Testis (tissue), 3 donors: ENCODE data around the gene TMEM184B. TPM values are rescaled to one million over a fixed set of nuclear protein-coding genes. Genes with fewer than 3 reads are reported as not detected.

Source experiments
- DNase-seq: peaks from one replicate; pipeline ENCODE4 v3.0.0-alpha.2; 2019
- H3K27ac ChIP-seq, 2 donors: fragments of 200-600 bp; sonication (generic); one replicate each; pipeline ENCODE4 v1.5.1; 2019
- H3K27me3 ChIP-seq: fragments of 200-600 bp; sonication (generic); one replicate; pipeline ENCODE4 v1.5.1; 2019
- H3K36me3 ChIP-seq: fragments of 200-600 bp; sonication (generic); one replicate; pipeline ENCODE4 v1.5.1; 2017; ENCODE audit warnings: low read depth; ENCODE audit errors: missing control alignments
- H3K4me1 ChIP-seq: fragments of 200-600 bp; sonication (generic); one replicate; pipeline ENCODE4 v1.5.1; 2019
- H3K4me3 ChIP-seq, 2 donors: fragments of 200-600 bp; sonication (generic); one replicate each; pipeline ENCODE4 v1.5.1; 2017 to 2019
- H3K9me3 ChIP-seq: fragments of 200-600 bp; sonication (generic); one replicate; pipeline ENCODE4 v1.5.1; 2017
- POLR2A ChIP-seq: fragments of 450-650 bp; IDR thresholded peaks from one replicate; pipeline ENCODE4 v1.6.1; 2017; ENCODE audit warnings: antibody characterized with exemption, mild to moderate bottlenecking, moderate library complexity
- WGBS, 2 donors: methylation state at CpG; one replicate each; pipeline ENCODE4 v1.1.5; 2018; 5-methylcytosine and 5-hydroxymethylcytosine counted together
- intact Hi-C: fragments of 100-400 bp; cut with DNase I; formaldehyde crosslinking; loops from one replicate; pipeline ENCODE4 v1.15.1; 2023; ENCODE audit warnings: low total_unique reads
- polyA plus RNA-seq: library from polyadenylated mRNA; stranded (reverse); fragments of 350-450 nt; fragmentation: Illumina TruSeq; extraction: RNeasy Lipid Tissue Mini Kit (QIAGEN cat#74804); gene quantifications from one replicate; pipeline ENCODE4 v1.2.3, GENCODE V29; 2014; ENCODE audit warnings: low read depth, low replicate concordance; ENCODE audit not compliant: insufficient read depth
- total RNA-seq, 2 donors: library from RNA; depleted of rRNA; stranded (reverse); fragments of >200 nt; gene quantifications; one replicate each; pipeline ENCODE4 v1.2.3, GENCODE V29; 2016
- TF ChIP-seq, protein P1 (sequence below), 3 experiments: fragments of 450-650 bp in 2 of 3; fragments of 200-600 bp in 1 of 3; sonication (generic) in 1 of 3; IDR thresholded peaks; one replicate each; pipeline ENCODE4 v1.5.1; 2016 to 2019; ENCODE audit warnings: antibody characterized with exemption in 3 of 3, mild to moderate bottlenecking in 2 of 3, moderate library complexity in 1 of 3

The TMEM184B gene
- total and polyA plus RNA-seq, 3 donors from 2014 or later = 25.2 to 66.5 (median 35.4) TPM

GRCh38 chr22:38223289-38223960, 49.4 kb downstream of the TMEM184B start:
- TF ChIP-seq POLR2A = no peak
- TF ChIP-seq, protein P1, sequence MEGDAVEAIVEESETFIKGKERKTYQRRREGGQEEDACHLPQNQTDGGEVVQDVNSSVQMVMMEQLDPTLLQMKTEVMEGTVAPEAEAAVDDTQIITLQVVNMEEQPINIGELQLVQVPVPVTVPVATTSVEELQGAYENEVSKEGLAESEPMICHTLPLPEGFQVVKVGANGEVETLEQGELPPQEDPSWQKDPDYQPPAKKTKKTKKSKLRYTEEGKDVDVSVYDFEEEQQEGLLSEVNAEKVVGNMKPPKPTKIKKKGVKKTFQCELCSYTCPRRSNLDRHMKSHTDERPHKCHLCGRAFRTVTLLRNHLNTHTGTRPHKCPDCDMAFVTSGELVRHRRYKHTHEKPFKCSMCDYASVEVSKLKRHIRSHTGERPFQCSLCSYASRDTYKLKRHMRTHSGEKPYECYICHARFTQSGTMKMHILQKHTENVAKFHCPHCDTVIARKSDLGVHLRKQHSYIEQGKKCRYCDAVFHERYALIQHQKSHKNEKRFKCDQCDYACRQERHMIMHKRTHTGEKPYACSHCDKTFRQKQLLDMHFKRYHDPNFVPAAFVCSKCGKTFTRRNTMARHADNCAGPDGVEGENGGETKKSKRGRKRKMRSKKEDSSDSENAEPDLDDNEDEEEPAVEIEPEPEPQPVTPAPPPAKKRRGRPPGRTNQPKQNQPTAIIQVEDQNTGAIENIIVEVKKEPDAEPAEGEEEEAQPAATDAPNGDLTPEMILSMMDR (IDR thresholded peaks at IDR 0.05) = no peak
- Histone ChIP-seq H3K9me3 (no peaks in the 10 kb centered on the region), H3K27ac (no peak overlapping the region), H3K36me3 (no peaks in the 10 kb centered on the region), H3K4me3 (no peak overlapping the region), H3K4me1 (peaks cover 13% of the 10 kb centered on the region), H3K27me3 (no peaks in the 10 kb centered on the region)
- DNase-seq = no peak
- WGBS, 2 donors = 89 to 92% methylated on average over 5 to 12 of the region's 12 CpGs
- intact Hi-C loops = no loop called here

DNA sequence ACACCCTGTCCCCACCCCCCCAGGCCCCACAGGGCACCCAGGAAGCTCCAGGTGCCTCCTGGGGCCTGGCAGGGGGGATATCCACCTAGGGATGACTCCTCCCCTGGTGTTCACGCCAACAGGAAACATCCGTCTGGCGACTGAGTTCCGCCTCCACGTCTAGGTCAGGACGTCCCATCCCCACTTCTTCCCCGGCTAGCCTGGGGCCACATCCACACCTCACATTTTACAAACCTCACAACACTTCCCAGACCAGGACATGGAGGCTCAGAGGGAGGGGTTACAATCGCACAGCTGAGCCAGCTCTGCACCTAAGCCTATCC, 50.1 kb downstream of the TMEM184B start:
- no peak for DNase-seq
- no peaks in the 10 kb centered on the region for H3K36me3 ChIP-seq
- intact Hi-C loops = no loop called here

DNA sequence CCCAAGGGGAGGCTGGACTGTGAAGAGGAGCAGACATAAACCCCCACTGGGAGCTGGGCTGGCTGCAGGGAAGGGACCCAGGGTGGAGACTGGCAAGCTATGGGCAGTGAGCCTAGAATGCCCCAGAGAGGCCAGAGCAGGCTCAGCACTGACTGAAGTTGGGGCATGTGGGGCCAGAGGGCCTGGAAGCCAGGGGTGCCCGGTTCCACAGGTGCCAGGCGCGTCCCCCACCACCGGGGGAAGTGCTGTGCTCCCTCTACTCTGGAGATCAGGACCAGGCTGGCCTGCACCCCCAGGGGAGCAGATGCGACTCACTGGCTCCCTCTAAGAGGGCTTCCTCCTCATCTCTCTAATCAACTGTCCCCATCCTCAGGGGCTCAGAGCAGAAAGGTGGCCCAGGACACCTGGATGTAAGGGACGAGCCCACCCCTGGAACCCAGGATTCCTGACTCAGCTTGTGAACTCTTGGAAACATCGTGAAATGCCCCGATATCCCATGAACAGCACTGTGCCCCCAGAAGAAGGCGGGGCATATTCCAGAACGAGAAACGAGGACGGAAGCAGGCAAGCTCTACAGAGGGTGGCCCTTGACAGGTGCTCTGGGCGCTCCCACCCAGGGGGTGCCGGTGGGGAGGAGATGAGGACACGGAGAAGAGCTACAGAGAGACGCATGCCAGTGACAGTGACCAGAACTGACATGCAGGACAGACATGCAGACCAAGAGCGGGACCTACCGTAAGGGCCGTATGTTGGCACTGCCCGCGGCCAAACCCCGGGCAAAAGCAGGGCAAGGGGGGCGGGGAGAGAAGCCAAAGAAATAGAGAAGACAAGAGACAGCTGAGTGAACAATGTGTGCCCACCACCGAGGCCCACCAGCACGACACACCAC, 50.7 kb downstream of the TMEM184B start:
- peaks cover 19% of the 10 kb centered on the region for H3K4me1 ChIP-seq
- no peak for DNase-seq
- H3K27ac ChIP-seq = no peak overlapping the region
- H3K36me3 ChIP-seq = no peaks in the 10 kb centered on the region
- intact Hi-C loops = no loop called here
- no peaks in the 10 kb centered on the region for H3K27me3 ChIP-seq
- TF ChIP-seq POLR2A = no peak
- TF ChIP-seq, protein P1 (IDR thresholded peaks at IDR 0.05) = no peak
- no peak overlapping the region for H3K4me3 ChIP-seq
- no peaks in the 10 kb centered on the region for H3K9me3 ChIP-seq
- 91 to 95% methylated on average over 21 to 25 of the region's 25 CpGs for WGBS, 2 donors

More for the DNA sequence above, 50.1 kb downstream of the TMEM184B start:
- Histone ChIP-seq H3K27me3 (no peaks in the 10 kb centered on the region), H3K9me3 (no peaks in the 10 kb centered on the region), H3K4me1 (peaks cover 19% of the 10 kb centered on the region), H3K4me3 (no peak overlapping the region), H3K27ac (no peak overlapping the region)
- 81 to 86% methylated on average over 8 of the region's 8 CpGs for WGBS, 2 donors
- TF ChIP-seq, protein P1 (IDR thresholded peaks at IDR 0.05) = no peak
- TF ChIP-seq POLR2A = no peak

GRCh38 chr22:38221407-38221806, 51.4 kb downstream of the TMEM184B start:
- Histone ChIP-seq H3K4me3 (no peak overlapping the region), H3K27me3 (no peaks in the 10 kb centered on the region), H3K4me1 (peaks cover 19% of the 10 kb centered on the region), H3K9me3 (no peaks in the 10 kb centered on the region), H3K27ac (no peak overlapping the region), H3K36me3 (no peaks in the 10 kb centered on the region)
- TF ChIP-seq POLR2A = no peak
- TF ChIP-seq, protein P1 (IDR thresholded peaks at IDR 0.05) = no peak
- intact Hi-C loops = no loop called here
- DNase-seq = no peak
- 93 to 98% methylated on average over 20 to 22 of the region's 22 CpGs for WGBS, 2 donors
